ENCODE data around the gene DKKL1. TPM values are rescaled to one million over a fixed set of nuclear protein-coding genes. Genes with fewer than 3 reads are reported as not detected.

Gene DKKL1
- total RNA-seq, 1 experiment from 2014 or later, result 2.4 TPM

DNA sequence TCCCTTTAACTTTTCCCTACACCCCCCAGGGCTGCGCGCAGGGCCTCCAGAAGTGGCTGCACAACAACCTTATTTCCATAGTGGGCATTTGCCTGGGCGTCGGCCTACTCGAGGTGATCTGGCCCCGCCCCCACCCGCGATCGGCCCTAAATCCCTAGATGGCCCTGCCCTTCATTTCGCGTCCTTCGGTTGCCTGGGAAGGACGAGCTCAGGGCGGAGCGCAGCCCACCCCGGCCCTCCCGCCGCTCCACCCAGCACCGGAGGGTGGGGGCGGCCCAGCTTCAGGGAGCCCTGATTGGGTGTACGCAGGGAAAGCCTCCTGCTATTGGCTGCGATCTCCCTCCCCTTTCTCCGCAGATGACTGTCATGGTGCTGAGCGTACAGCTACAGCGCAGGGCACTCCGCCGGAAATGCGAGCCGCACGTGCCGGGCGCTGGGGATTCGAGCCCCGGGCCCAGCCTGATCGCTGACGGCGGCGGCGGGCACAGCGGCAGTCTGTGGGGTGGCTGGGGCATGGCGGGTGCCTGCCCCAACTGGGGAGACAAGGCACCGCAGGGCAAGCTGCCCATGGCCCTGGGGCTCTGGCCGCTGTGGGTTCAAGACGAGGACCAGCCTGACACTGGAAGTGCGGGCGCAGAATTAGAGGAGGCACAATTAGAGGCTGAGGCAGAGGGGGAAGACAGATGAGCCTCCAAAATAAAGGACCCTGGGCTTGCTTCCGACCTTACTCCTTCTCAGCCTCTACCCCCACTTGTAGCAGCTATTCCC is 24.2 kb upstream of the DKKL1 start (continued):
- TF ChIP-seq, protein P1, sequence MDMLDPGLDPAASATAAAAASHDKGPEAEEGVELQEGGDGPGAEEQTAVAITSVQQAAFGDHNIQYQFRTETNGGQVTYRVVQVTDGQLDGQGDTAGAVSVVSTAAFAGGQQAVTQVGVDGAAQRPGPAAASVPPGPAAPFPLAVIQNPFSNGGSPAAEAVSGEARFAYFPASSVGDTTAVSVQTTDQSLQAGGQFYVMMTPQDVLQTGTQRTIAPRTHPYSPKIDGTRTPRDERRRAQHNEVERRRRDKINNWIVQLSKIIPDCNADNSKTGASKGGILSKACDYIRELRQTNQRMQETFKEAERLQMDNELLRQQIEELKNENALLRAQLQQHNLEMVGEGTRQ (CRISPR knock-in tag; IDR thresholded peaks at IDR 0.05), result peak; percentile 83
- no peak for TF ChIP-seq ZNF671 (CRISPR knock-in tag; IDR thresholded peaks at IDR 0.05)
- TF ChIP-seq GTF2I (CRISPR knock-in tag; conservative IDR thresholded peaks at IDR 0.05), result peak; percentile 37; the same call in 1 of the 2 replicates
- TF ChIP-seq FOXK1 (CRISPR knock-in tag; IDR thresholded peaks at IDR 0.05), result peak; percentile 93
- TF ChIP-seq EMX1 (CRISPR knock-in tag; IDR thresholded peaks at IDR 0.05), result no peak
- TF ChIP-seq, protein P2, sequence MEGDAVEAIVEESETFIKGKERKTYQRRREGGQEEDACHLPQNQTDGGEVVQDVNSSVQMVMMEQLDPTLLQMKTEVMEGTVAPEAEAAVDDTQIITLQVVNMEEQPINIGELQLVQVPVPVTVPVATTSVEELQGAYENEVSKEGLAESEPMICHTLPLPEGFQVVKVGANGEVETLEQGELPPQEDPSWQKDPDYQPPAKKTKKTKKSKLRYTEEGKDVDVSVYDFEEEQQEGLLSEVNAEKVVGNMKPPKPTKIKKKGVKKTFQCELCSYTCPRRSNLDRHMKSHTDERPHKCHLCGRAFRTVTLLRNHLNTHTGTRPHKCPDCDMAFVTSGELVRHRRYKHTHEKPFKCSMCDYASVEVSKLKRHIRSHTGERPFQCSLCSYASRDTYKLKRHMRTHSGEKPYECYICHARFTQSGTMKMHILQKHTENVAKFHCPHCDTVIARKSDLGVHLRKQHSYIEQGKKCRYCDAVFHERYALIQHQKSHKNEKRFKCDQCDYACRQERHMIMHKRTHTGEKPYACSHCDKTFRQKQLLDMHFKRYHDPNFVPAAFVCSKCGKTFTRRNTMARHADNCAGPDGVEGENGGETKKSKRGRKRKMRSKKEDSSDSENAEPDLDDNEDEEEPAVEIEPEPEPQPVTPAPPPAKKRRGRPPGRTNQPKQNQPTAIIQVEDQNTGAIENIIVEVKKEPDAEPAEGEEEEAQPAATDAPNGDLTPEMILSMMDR (IDR thresholded peaks at IDR 0.05), result no peak
- TF ChIP-seq, protein P3, sequence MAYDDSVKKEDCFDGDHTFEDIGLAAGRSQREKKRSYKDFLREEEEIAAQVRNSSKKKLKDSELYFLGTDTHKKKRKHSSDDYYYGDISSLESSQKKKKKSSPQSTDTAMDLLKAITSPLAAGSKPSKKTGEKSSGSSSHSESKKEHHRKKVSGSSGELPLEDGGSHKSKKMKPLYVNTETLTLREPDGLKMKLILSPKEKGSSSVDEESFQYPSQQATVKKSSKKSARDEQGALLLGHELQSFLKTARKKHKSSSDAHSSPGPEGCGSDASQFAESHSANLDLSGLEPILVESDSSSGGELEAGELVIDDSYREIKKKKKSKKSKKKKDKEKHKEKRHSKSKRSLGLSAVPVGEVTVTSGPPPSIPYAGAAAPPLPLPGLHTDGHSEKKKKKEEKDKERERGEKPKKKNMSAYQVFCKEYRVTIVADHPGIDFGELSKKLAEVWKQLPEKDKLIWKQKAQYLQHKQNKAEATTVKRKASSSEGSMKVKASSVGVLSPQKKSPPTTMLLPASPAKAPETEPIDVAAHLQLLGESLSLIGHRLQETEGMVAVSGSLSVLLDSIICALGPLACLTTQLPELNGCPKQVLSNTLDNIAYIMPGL (CRISPR knock-in tag; IDR thresholded peaks at IDR 0.05), result peak; percentile 75
- TF ChIP-seq ZBTB21 (CRISPR knock-in tag; IDR thresholded peaks at IDR 0.05; ENCODE audit: borderline replicate concordance), result peak; percentile 92; the same call in 1 of the 2 replicates
- TF ChIP-seq, protein P4, sequence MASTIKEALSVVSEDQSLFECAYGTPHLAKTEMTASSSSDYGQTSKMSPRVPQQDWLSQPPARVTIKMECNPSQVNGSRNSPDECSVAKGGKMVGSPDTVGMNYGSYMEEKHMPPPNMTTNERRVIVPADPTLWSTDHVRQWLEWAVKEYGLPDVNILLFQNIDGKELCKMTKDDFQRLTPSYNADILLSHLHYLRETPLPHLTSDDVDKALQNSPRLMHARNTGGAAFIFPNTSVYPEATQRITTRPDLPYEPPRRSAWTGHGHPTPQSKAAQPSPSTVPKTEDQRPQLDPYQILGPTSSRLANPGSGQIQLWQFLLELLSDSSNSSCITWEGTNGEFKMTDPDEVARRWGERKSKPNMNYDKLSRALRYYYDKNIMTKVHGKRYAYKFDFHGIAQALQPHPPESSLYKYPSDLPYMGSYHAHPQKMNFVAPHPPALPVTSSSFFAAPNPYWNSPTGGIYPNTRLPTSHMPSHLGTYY (CRISPR knock-in tag; IDR thresholded peaks at IDR 0.05), result no peak
- TF ChIP-seq GABPB1 (CRISPR knock-in tag; IDR thresholded peaks at IDR 0.05), result no peak
- no peak for TF ChIP-seq PRRX2 (CRISPR knock-in tag; IDR thresholded peaks at IDR 0.05)
- peak; percentile 97 for TF ChIP-seq RELA (CRISPR knock-in tag; IDR thresholded peaks at IDR 0.05; ENCODE audit: borderline replicate concordance)
- no peak for TF ChIP-seq SOX15 (CRISPR knock-in tag; IDR thresholded peaks at IDR 0.05)
- TF ChIP-seq NR3C1 (CRISPR knock-in tag; conservative IDR thresholded peaks at IDR 0.05; ENCODE audit: low read depth), result peak; percentile 91; the same call in 1 of the 2 replicates
- TF ChIP-seq NFATC4 (CRISPR knock-in tag; IDR thresholded peaks at IDR 0.05), result no peak
- TF ChIP-seq, protein P5, sequence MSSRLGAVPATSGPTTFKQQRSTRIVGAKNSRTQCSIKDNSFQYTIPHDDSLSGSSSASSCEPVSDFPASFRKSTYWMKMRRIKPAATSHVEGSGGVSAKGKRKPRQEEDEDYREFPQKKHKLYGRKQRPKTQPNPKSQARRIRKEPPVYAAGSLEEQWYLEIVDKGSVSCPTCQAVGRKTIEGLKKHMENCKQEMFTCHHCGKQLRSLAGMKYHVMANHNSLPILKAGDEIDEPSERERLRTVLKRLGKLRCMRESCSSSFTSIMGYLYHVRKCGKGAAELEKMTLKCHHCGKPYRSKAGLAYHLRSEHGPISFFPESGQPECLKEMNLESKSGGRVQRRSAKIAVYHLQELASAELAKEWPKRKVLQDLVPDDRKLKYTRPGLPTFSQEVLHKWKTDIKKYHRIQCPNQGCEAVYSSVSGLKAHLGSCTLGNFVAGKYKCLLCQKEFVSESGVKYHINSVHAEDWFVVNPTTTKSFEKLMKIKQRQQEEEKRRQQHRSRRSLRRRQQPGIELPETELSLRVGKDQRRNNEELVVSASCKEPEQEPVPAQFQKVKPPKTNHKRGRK (CRISPR knock-in tag; IDR thresholded peaks at IDR 0.05; ENCODE audit: borderline replicate concordance), result no peak
- TF ChIP-seq ZNF232 (CRISPR knock-in tag; IDR thresholded peaks at IDR 0.05), result peak; percentile 95
- TF ChIP-seq ZNF219 (CRISPR knock-in tag; IDR thresholded peaks at IDR 0.05; ENCODE audit: borderline replicate concordance), result no peak
- TF ChIP-seq FOXJ3 (CRISPR knock-in tag; IDR thresholded peaks at IDR 0.05; ENCODE audit: borderline replicate concordance), result 0 out of 2 replicates have a peak, but pooled peaks have one; percentile 56
- TF ChIP-seq, protein P6, sequence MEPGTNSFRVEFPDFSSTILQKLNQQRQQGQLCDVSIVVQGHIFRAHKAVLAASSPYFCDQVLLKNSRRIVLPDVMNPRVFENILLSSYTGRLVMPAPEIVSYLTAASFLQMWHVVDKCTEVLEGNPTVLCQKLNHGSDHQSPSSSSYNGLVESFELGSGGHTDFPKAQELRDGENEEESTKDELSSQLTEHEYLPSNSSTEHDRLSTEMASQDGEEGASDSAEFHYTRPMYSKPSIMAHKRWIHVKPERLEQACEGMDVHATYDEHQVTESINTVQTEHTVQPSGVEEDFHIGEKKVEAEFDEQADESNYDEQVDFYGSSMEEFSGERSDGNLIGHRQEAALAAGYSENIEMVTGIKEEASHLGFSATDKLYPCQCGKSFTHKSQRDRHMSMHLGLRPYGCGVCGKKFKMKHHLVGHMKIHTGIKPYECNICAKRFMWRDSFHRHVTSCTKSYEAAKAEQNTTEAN (CRISPR knock-in tag; IDR thresholded peaks at IDR 0.05), result peak; percentile 91; the same call in 1 of the 2 replicates
- TF ChIP-seq SMAD3 (CRISPR knock-in tag; IDR thresholded peaks at IDR 0.05; ENCODE audit: borderline replicate concordance), result peak; percentile 91
- TF ChIP-seq, protein P7, sequence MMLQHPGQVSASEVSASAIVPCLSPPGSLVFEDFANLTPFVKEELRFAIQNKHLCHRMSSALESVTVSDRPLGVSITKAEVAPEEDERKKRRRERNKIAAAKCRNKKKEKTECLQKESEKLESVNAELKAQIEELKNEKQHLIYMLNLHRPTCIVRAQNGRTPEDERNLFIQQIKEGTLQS (CRISPR knock-in tag; conservative IDR thresholded peaks at IDR 0.05), result 0 out of 2 replicates have a peak, but pooled peaks have one; percentile 7
- TF ChIP-seq, protein P8, sequence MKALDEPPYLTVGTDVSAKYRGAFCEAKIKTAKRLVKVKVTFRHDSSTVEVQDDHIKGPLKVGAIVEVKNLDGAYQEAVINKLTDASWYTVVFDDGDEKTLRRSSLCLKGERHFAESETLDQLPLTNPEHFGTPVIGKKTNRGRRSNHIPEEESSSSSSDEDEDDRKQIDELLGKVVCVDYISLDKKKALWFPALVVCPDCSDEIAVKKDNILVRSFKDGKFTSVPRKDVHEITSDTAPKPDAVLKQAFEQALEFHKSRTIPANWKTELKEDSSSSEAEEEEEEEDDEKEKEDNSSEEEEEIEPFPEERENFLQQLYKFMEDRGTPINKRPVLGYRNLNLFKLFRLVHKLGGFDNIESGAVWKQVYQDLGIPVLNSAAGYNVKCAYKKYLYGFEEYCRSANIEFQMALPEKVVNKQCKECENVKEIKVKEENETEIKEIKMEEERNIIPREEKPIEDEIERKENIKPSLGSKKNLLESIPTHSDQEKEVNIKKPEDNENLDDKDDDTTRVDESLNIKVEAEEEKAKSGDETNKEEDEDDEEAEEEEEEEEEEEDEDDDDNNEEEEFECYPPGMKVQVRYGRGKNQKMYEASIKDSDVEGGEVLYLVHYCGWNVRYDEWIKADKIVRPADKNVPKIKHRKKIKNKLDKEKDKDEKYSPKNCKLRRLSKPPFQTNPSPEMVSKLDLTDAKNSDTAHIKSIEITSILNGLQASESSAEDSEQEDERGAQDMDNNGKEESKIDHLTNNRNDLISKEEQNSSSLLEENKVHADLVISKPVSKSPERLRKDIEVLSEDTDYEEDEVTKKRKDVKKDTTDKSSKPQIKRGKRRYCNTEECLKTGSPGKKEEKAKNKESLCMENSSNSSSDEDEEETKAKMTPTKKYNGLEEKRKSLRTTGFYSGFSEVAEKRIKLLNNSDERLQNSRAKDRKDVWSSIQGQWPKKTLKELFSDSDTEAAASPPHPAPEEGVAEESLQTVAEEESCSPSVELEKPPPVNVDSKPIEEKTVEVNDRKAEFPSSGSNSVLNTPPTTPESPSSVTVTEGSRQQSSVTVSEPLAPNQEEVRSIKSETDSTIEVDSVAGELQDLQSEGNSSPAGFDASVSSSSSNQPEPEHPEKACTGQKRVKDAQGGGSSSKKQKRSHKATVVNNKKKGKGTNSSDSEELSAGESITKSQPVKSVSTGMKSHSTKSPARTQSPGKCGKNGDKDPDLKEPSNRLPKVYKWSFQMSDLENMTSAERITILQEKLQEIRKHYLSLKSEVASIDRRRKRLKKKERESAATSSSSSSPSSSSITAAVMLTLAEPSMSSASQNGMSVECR (CRISPR knock-in tag; IDR thresholded peaks at IDR 0.05; ENCODE audit: borderline replicate concordance), result peak; percentile 95
- TF ChIP-seq NR2C2 (CRISPR knock-in tag; IDR thresholded peaks at IDR 0.05), result peak; percentile 81
